K562 (cell line): ENCODE data around the gene PDE6B. TPM values are rescaled to one million over a fixed set of nuclear protein-coding genes. Genes with fewer than 3 reads are reported as not detected.

ENCODE experiments used
- CBX2 ChIP-seq: fragments of 200-600 bp; sonication (generic); IDR thresholded peaks from one replicate; pipeline ENCODE4 v1.6.1; 2012; ENCODE audit warnings: mild to moderate bottlenecking, low read length, inconsistent platforms; ENCODE audit not compliant: insufficient read depth, poor library complexity, severe bottlenecking
- CEBPB ChIP-seq: fragments of 450-650 bp; IDR thresholded peaks from 2 replicates; pipeline ENCODE4 v1.6.1; 2016; ENCODE audit warnings: missing genetic modification characterization, missing compliant biosample characterization
- CEBPG ChIP-seq, 3 experiments: fragments of 200-800 bp in 1 of 3; sonication (Bioruptor generic) in 1 of 3; sonication (generic) in 1 of 3; formaldehyde crosslinking in 1 of 3; IDR thresholded peaks in 2 of 3; conservative IDR thresholded peaks in 1 of 3; 2 replicates each; pipeline versions ENCODE4 v1.6.1 to v1.8.0; 2016 to 2022; ENCODE audit warnings: missing compliant biosample characterization in 2 of 3, missing genetic modification characterization in 2 of 3, mild to moderate bottlenecking in 1 of 3, missing genetic modification reagents in 1 of 3
- CGGBP1 ChIP-seq: fragments of 250-450 bp; sonication (Bioruptor Pico); IDR thresholded peaks from 2 replicates; pipeline ENCODE4 v1.9.0; 2021; ENCODE audit warnings: mild to moderate bottlenecking
- E2F3 ChIP-seq: fragments of 250-450 bp; sonication (Bioruptor Pico); IDR thresholded peaks from 2 replicates; pipeline ENCODE4 v1.4.0; 2020; ENCODE audit warnings: mild to moderate bottlenecking
- E2F8 ChIP-seq: fragments of 450-650 bp; IDR thresholded peaks from 2 replicates; pipeline ENCODE4 v1.7.1; 2018; ENCODE audit warnings: mild to moderate bottlenecking, low read depth; ENCODE audit not compliant: partially characterized antibody
- ELF1 ChIP-seq: fragments of 200-800 bp; sonication (Bioruptor generic); IDR thresholded peaks from 2 replicates; pipeline ENCODE4 v1.6.1; 2016; ENCODE audit warnings: missing genetic modification characterization, missing compliant biosample characterization
- HDAC2 ChIP-seq: fragments of 450-650 bp; IDR thresholded peaks from 2 replicates; pipeline ENCODE4 v1.6.1; 2016; ENCODE audit warnings: mild to moderate bottlenecking
- HNRNPK ChIP-seq: fragments of 200-400 bp; formaldehyde crosslinking; IDR thresholded peaks from one replicate; pipeline ENCODE4 v1.6.1; 2018; ENCODE audit warnings: mild to moderate bottlenecking, low read depth, low read length; ENCODE audit not compliant: poor library complexity, severe bottlenecking
- KAT2B ChIP-seq: IDR thresholded peaks from one replicate; pipeline ENCODE4 v1.6.1; 2012; ENCODE audit warnings: low read depth, mild to moderate bottlenecking, control low read depth, inconsistent platforms, low read length, moderate library complexity
- NBN ChIP-seq: fragments of 450-650 bp; IDR thresholded peaks from 2 replicates; pipeline ENCODE4 v1.6.1; 2016; ENCODE audit warnings: low read depth, mild to moderate bottlenecking
- NCOA2 ChIP-seq, 2 experiments: fragments of 450-650 bp; IDR thresholded peaks; 2 replicates each; pipeline ENCODE4 v1.6.1; 2018; ENCODE audit warnings: mild to moderate bottlenecking in 2 of 2, moderate library complexity in 1 of 2; ENCODE audit not compliant: partially characterized antibody in 2 of 2
- RAD21 ChIP-seq, 2 experiments: fragments of 250-450 bp in 1 of 2; fragments of 450-650 bp in 1 of 2; sonication (Bioruptor Pico) in 1 of 2; formaldehyde crosslinking in 1 of 2; IDR thresholded peaks in 1 of 2; conservative IDR thresholded peaks in 1 of 2; 2 replicates each; pipeline versions ENCODE4 v1.4.0 to v1.8.0; 2020 to 2022; ENCODE audit warnings: mild to moderate bottlenecking in 2 of 2, moderate library complexity in 1 of 2
- TCF7L2 ChIP-seq: fragments of 150-350 bp; IDR thresholded peaks from 2 replicates; pipeline ENCODE4 v1.6.1; 2016; ENCODE audit warnings: low read depth, mild to moderate bottlenecking, low read length, moderate library complexity
- TEAD4 ChIP-seq, 2 experiments: sonication (generic) in 1 of 2; formaldehyde crosslinking in 1 of 2; IDR thresholded peaks; 2 replicates each; pipeline versions ENCODE4 v1.6.1 to v1.8.0; 2012 to 2022; ENCODE audit warnings: borderline replicate concordance in 1 of 2, inconsistent platforms in 1 of 2, low read length in 1 of 2, mild to moderate bottlenecking in 1 of 2, missing genetic modification reagents in 1 of 2
- ZKSCAN8 ChIP-seq: fragments of 200-800 bp; sonication (Bioruptor generic); IDR thresholded peaks from 2 replicates; pipeline ENCODE4 v1.6.1; 2016; ENCODE audit warnings: missing genetic modification characterization, missing compliant biosample characterization
- ZNF140 ChIP-seq: fragments of 250-450 bp; sonication (Bioruptor Pico); IDR thresholded peaks from 2 replicates; pipeline ENCODE4 v1.8.0; 2021; ENCODE audit warnings: moderate library complexity, mild to moderate bottlenecking, inconsistent platforms
- ZNF253 ChIP-seq: fragments of 250-450 bp; sonication (Bioruptor Pico); conservative IDR thresholded peaks from 2 replicates; pipeline ENCODE4 v1.6.1; 2021; ENCODE audit warnings: mild to moderate bottlenecking
- ZNF57 ChIP-seq: fragments of 450-650 bp; formaldehyde crosslinking; IDR thresholded peaks from 2 replicates; pipeline ENCODE4 v1.4.0; 2020; ENCODE audit warnings: mild to moderate bottlenecking, moderate library complexity
- ZNF583 ChIP-seq: fragments of 250-450 bp; sonication (Bioruptor Pico); IDR thresholded peaks from 2 replicates; pipeline ENCODE4 v1.4.0; 2020
- polyA plus RNA-seq, 8 experiments: library from polyadenylated mRNA; depleted of rRNA in 4 of 8; stranded (reverse) in 5 of 8; unstranded in 3 of 8; fragments of >200 nt; fragmentation: Nextera tagmentation in 2 of 8; fragmentation: Illumina TruSeq in 1 of 8; extraction: Ambion mirVana in 2 of 8; extraction: Trizol in 1 of 8; gene quantifications; 2 replicates each; pipeline versions ENCODE4 v1.2.1 to v1.2.3, GENCODE V29; 2011 to 2014; ENCODE audit warnings: inconsistent platforms in 1 of 8, missing spikeins in 1 of 8
- total RNA-seq, 7 experiments: library from RNA; depleted of rRNA in 6 of 7; stranded (reverse); fragments of >200 nt in 6 of 7; fragmentation: Illumina TruSeq in 2 of 7; extraction: Trizol in 2 of 7; gene quantifications; 2 replicates each; pipeline versions ENCODE4 v1.2.1 to v1.2.3, GENCODE V29; 2011 to 2021; ENCODE audit warnings: low replicate concordance in 1 of 7
- TF ChIP-seq, protein P1 (sequence below): fragments of 450-650 bp; IDR thresholded peaks from 2 replicates; pipeline ENCODE4 v1.6.1; 2016
- TF ChIP-seq, protein P2 (sequence below): sonication (generic); IDR thresholded peaks from 2 replicates; pipeline ENCODE4 v1.6.1; 2016

Gene PDE6B
- total and polyA plus RNA-seq, 9 of the 15 experiments (the other 6 are each of a cell fraction or from before 2014, with no cell fraction given): 0.04 TPM; not detected in 8

DNA sequence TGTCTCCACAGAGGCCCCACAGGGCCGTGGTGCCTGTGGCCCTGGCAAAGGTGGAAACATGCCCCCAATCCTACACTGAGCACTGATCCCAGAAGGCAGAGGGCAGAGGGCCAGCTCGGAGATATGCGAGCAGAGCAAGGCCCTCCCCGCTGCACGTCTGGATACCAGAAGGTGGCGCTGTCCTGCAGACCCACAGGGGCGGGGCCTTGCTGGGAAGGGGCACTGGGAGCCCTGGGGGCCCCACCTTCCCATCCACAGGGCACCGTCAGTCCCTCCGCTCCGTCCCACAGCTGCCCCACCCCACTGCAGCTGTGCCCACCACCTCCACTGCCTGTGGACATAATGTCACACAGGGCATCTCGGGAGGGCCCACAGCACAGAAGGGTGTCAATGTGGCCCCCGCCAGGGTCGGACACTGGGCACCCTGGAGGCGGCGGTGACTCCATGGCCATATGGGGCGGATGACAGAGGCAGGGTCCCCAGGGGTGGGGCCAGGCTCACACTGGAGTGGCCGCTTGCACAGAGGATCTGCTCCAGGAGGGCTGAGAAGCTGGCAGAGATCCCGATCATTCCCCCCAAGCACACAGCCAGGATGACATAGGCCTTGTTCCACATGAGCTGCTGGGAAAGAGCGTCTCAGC is 58.7 kb downstream of the PDE6B start (continued):
- TF ChIP-seq ZNF583 (CRISPR knock-in tag) (no peak), HDAC2 (no peak), ZNF253 (CRISPR knock-in tag) (no peak), CEBPB (tag) (no peak), KAT2B (no peak), RAD21 (CRISPR knock-in tag; conservative IDR thresholded peaks at IDR 0.05 in 1 of 2, IDR thresholded peaks at IDR 0.05 in 1 of 2) (peak; percentile 8 to 66; a peak in 2 of 4 replicates), HNRNPK (no peak), ZNF140 (no peak), CGGBP1 (no peak), E2F8 (no peak), TCF7L2 (no peak), CEBPG (CRISPR knock-in tag; IDR thresholded peaks at IDR 0.05) (no peak), CEBPG (tag; conservative IDR thresholded peaks at IDR 0.05 in 1 of 2, IDR thresholded peaks at IDR 0.05 in 1 of 2) (no peak), TEAD4 (IDR thresholded peaks at IDR 0.05; ENCODE audit: low read length) (0 out of 2 replicates have a peak, but pooled peaks have one; percentile 11), TEAD4 (CRISPR knock-in tag; IDR thresholded peaks at IDR 0.05; ENCODE audit: borderline replicate concordance) (no peak), NCOA2 (IDR thresholded peaks at IDR 0.05; ENCODE audit: partially characterized antibody in 2 of 2) (no peak), CBX2 (no peak), NBN (no peak), ZNF57 (no peak), ZKSCAN8 (CRISPR knock-in tag) (no peak), ELF1 (no peak), E2F3 (CRISPR knock-in tag) (no peak)
- TF ChIP-seq, protein P1, sequence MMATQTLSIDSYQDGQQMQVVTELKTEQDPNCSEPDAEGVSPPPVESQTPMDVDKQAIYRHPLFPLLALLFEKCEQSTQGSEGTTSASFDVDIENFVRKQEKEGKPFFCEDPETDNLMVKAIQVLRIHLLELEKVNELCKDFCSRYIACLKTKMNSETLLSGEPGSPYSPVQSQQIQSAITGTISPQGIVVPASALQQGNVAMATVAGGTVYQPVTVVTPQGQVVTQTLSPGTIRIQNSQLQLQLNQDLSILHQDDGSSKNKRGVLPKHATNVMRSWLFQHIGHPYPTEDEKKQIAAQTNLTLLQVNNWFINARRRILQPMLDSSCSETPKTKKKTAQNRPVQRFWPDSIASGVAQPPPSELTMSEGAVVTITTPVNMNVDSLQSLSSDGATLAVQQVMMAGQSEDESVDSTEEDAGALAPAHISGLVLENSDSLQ: no peak
- TF ChIP-seq, protein P2, sequence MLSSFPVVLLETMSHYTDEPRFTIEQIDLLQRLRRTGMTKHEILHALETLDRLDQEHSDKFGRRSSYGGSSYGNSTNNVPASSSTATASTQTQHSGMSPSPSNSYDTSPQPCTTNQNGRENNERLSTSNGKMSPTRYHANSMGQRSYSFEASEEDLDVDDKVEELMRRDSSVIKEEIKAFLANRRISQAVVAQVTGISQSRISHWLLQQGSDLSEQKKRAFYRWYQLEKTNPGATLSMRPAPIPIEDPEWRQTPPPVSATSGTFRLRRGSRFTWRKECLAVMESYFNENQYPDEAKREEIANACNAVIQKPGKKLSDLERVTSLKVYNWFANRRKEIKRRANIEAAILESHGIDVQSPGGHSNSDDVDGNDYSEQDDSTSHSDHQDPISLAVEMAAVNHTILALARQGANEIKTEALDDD: no peak
